H9 (cell line): ENCODE measurements around the gene TMEM41A. TPM values are rescaled to one million over a fixed set of nuclear protein-coding genes. Genes with fewer than 3 reads are reported as not detected.
A peak's percentile ranks its signal among the peaks of the same experiment; 100 is the strongest.

Experiments
- DNase-seq: peaks from one replicate; pipeline ENCODE4 v3.0.0-alpha.2; 2017
- H2AFZ ChIP-seq: one replicate; pipeline ENCODE4 v1.6.1; 2013; ENCODE audit warnings: mild to moderate bottlenecking, low read length, control low read depth, moderate library complexity
- H2AK5ac ChIP-seq: 2 replicates; pipeline ENCODE4 v1.6.1; 2013; ENCODE audit warnings: low read length, control low read depth, mixed read lengths; ENCODE audit not compliant: insufficient read length
- H2BK120ac ChIP-seq: one replicate; pipeline ENCODE4 v1.6.1; 2013; ENCODE audit warnings: low read depth, mild to moderate bottlenecking, low read length, control low read depth, inconsistent platforms; ENCODE audit not compliant: poor library complexity, severe bottlenecking
- H2BK12ac ChIP-seq: 2 replicates; pipeline ENCODE4 v1.6.1; 2013; ENCODE audit warnings: low read length, control low read depth, mixed read lengths, low read depth; ENCODE audit not compliant: insufficient read length
- H2BK15ac ChIP-seq: 2 replicates; pipeline ENCODE4 v1.6.1; 2013; ENCODE audit warnings: low read depth, low read length, control low read depth
- H2BK20ac ChIP-seq: one replicate; pipeline ENCODE4 v1.6.1; 2013; ENCODE audit warnings: low read depth, mild to moderate bottlenecking, low read length, control low read depth, inconsistent platforms; ENCODE audit not compliant: poor library complexity, severe bottlenecking
- H2BK5ac ChIP-seq: 2 replicates; pipeline ENCODE4 v1.6.1; 2013; ENCODE audit warnings: low read length, control low read depth, mixed read lengths; ENCODE audit not compliant: insufficient read length
- H3K14ac ChIP-seq: 2 replicates; pipeline ENCODE4 v1.6.1; 2013; ENCODE audit warnings: low read length, control low read depth; ENCODE audit not compliant: insufficient read depth
- H3K18ac ChIP-seq: 2 replicates; pipeline ENCODE4 v1.6.1; 2013; ENCODE audit warnings: low read depth, mild to moderate bottlenecking, mixed read lengths, low read length, control low read depth; ENCODE audit not compliant: insufficient read length
- H3K23ac ChIP-seq: 2 replicates; pipeline ENCODE4 v1.6.1; 2013; ENCODE audit warnings: low read length, control low read depth, mixed read lengths, low read depth; ENCODE audit not compliant: insufficient read length
- H3K23me2 ChIP-seq: 2 replicates; pipeline ENCODE4 v1.6.1; 2013; ENCODE audit warnings: low read depth, mild to moderate bottlenecking, mixed read lengths, low read length, control low read depth; ENCODE audit not compliant: insufficient read length, poor library complexity, severe bottlenecking
- H3K27ac ChIP-seq: 2 replicates; pipeline ENCODE4 v1.5.1; 2013; ENCODE audit warnings: low read length, control low read depth, mixed read lengths, low read depth; ENCODE audit not compliant: insufficient read length
- H3K27me3 ChIP-seq: 2 replicates; pipeline ENCODE4 v1.6.1; 2013; ENCODE audit warnings: low read length, control low read depth, inconsistent platforms; ENCODE audit not compliant: insufficient read depth
- H3K4ac ChIP-seq: 2 replicates; pipeline ENCODE4 v1.6.1; 2013; ENCODE audit warnings: low read depth, mild to moderate bottlenecking, control low read depth, inconsistent platforms, low read length, moderate library complexity
- H3K4me1 ChIP-seq: 2 replicates; pipeline ENCODE4 v1.6.1; 2013; ENCODE audit warnings: low read length, control low read depth, inconsistent platforms; ENCODE audit not compliant: insufficient read depth
- H3K4me2 ChIP-seq: 2 replicates; pipeline ENCODE4 v1.6.1; 2013; ENCODE audit warnings: low read length, control low read depth, mixed read lengths; ENCODE audit not compliant: insufficient read length, insufficient read depth
- H3K56ac ChIP-seq: 2 replicates; pipeline ENCODE4 v1.6.1; 2013; ENCODE audit warnings: low read depth, mild to moderate bottlenecking, mixed read lengths, low read length, control low read depth; ENCODE audit not compliant: insufficient read length
- H3K79me1 ChIP-seq: 2 replicates; pipeline ENCODE4 v1.6.1; 2013; ENCODE audit warnings: low read depth, mild to moderate bottlenecking, moderate library complexity, low read length, control low read depth, inconsistent platforms; ENCODE audit not compliant: insufficient read depth, poor library complexity, severe bottlenecking
- H3K79me2 ChIP-seq: 2 replicates; pipeline ENCODE4 v1.6.1; 2013; ENCODE audit warnings: low read length, control low read depth, inconsistent platforms; ENCODE audit not compliant: insufficient read depth
- H3K9ac ChIP-seq: 2 replicates; pipeline ENCODE4 v1.6.1; 2013; ENCODE audit warnings: low read length, control low read depth, mixed read lengths; ENCODE audit not compliant: insufficient read length; ENCODE audit errors: extremely low read depth
- H3K9me3 ChIP-seq: one replicate; pipeline ENCODE4 v1.6.1; 2013; ENCODE audit warnings: low read depth, low read length, inconsistent platforms; ENCODE audit not compliant: control insufficient read depth
- H3T11ph ChIP-seq: one replicate; pipeline ENCODE4 v1.6.1; 2013; ENCODE audit warnings: mild to moderate bottlenecking, low read length, control low read depth, inconsistent platforms
- H4K20me1 ChIP-seq: one replicate; pipeline ENCODE4 v1.6.1; 2013; ENCODE audit not compliant: control insufficient read depth, insufficient read length, insufficient read depth
- H4K5ac ChIP-seq: 2 replicates; pipeline ENCODE4 v1.6.1; 2013; ENCODE audit warnings: low read depth, mild to moderate bottlenecking, mixed read lengths, low read length, control low read depth; ENCODE audit not compliant: insufficient read length
- H4K8ac ChIP-seq: replicated peaks from 2 replicates; pipeline ENCODE4 v1.6.1; 2013; ENCODE audit warnings: low read length, control low read depth, mixed read lengths, low read depth; ENCODE audit not compliant: insufficient read length
- H4K91ac ChIP-seq: 2 replicates; pipeline ENCODE4 v1.6.1; 2013; ENCODE audit warnings: low read depth, mild to moderate bottlenecking, moderate library complexity, mixed read lengths, low read length, control low read depth; ENCODE audit not compliant: insufficient read length
- H3K27ac Mint-ChIP-seq, 3 experiments: 2 replicates in 2 of 3; 3 replicates in 1 of 3; pipeline ENCODE4 v1.8.0; 2020 to 2021; ENCODE audit warnings: mixed read lengths in 3 of 3, mild to moderate bottlenecking in 1 of 3, moderate library complexity in 1 of 3
- H3K27me3 Mint-ChIP-seq: 2 replicates; pipeline ENCODE4 v1.8.0; 2021; ENCODE audit warnings: low read depth, mild to moderate bottlenecking, moderate library complexity, mixed read lengths
- H3K36me3 Mint-ChIP-seq, 3 experiments: 2 replicates in 2 of 3; 3 replicates in 1 of 3; pipeline ENCODE4 v1.8.0; 2020 to 2021; ENCODE audit warnings: low read depth in 3 of 3, mixed read lengths in 3 of 3; ENCODE audit not compliant: insufficient read depth in 1 of 3
- H3K4me1 Mint-ChIP-seq, 2 experiments: 2 replicates each; pipeline ENCODE4 v1.8.0; 2020; ENCODE audit warnings: mixed read lengths in 2 of 2
- H3K4me3 Mint-ChIP-seq, 2 experiments: 2 replicates in 1 of 2; 3 replicates in 1 of 2; pipeline ENCODE4 v1.8.0; 2020 to 2021; ENCODE audit warnings: mild to moderate bottlenecking in 2 of 2, mixed read lengths in 2 of 2, moderate library complexity in 1 of 2
- H3K9me3 Mint-ChIP-seq, 2 experiments: 2 replicates in 1 of 2; 3 replicates in 1 of 2; pipeline ENCODE4 v1.8.0; 2020; ENCODE audit warnings: mild to moderate bottlenecking in 2 of 2, mixed read lengths in 2 of 2, moderate library complexity in 1 of 2
- WGBS: extraction: QIAGEN DNeasy Blood & Tissue Kit; methylation state at CpG from one replicate; pipeline ENCODE4 v1.1.7; 2013; ENCODE audit warnings: missing lambda C conversion rate, low lambda C conversion rate, mixed read lengths; ENCODE audit not compliant: insufficient read length; ENCODE audit errors: extremely low coverage; 5-methylcytosine and 5-hydroxymethylcytosine counted together
- total RNA-seq: library from RNA; stranded (reverse); gene quantifications from 2 replicates; pipeline ENCODE4 v1.2.1, GENCODE V29; 2021
- TF ChIP-seq, protein P1 (sequence below): fragments of 200-600 bp; sonication (generic); conservative IDR thresholded peaks from 3 replicates; pipeline ENCODE4 v1.8.0; 2021; ENCODE audit warnings: antibody characterized with exemption, mild to moderate bottlenecking

Gene TMEM41A
- total RNA-seq, 1 experiment from 2014 or later = 23.9 TPM

DNA sequence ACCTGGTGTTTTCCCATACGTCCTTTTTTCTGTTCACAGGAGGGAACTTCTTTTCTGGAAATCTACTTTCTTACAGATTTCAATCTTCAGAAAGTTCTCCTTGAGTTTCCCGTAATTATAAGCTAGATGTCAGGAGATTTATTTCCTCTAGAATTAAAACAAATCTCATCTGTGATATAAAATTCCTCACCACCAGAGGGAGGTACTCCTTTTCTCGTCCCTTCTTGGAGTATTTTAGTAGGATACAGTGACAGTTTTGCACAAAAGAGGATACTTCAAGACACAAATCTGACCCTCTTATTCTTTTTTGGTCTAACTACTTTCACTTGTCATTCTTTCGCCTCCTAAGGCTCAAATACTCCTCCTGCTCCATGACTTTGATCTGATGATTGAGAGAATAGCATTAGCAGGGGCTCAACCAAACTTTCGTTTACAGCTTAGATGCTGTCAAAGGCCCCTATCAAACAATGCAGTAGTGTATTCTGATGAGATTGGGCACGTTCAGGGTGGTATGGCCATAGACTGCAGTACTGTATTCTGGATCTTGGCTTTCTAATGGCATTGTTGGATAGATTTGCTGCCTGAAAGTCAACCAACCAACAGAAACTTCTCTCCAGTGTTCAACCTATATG lies 38.0 kb downstream of the TMEM41A start:
- Histone ChIP-seq H2BK20ac (no peak overlapping the region), H3K79me1 (no peaks in the 10 kb centered on the region), H3K56ac (no peak overlapping the region), H3K4ac (no peak overlapping the region), H3K9ac (no peak overlapping the region), H3K4me2 (no peak overlapping the region), H3K4me1 (no peaks in the 10 kb centered on the region), H4K91ac (no peak overlapping the region), H2AK5ac (no peak overlapping the region), H3K18ac (no peak overlapping the region), H3K23ac (no peak overlapping the region), H4K8ac (no peak overlapping the region), H4K20me1 (no peaks in the 10 kb centered on the region), H2AFZ (no peak overlapping the region), H3T11ph (no peak overlapping the region), H2BK12ac (no peak overlapping the region), H2BK15ac (no peak overlapping the region), H3K9me3 (no peaks in the 10 kb centered on the region), H4K5ac (no peak overlapping the region), H3K14ac (no peak overlapping the region), H3K27ac (no peak overlapping the region), H3K79me2 (no peaks in the 10 kb centered on the region), H3K27me3 (no peaks in the 10 kb centered on the region), H2BK5ac (no peak overlapping the region), H3K23me2 (no peaks in the 10 kb centered on the region), H2BK120ac (no peak overlapping the region)
- H3K9me3 Mint-ChIP-seq = no peaks in the 10 kb centered on the region; a peak in 1 of 5 replicates
- no peak overlapping the region for H3K27ac Mint-ChIP-seq
- TF ChIP-seq, protein P1, sequence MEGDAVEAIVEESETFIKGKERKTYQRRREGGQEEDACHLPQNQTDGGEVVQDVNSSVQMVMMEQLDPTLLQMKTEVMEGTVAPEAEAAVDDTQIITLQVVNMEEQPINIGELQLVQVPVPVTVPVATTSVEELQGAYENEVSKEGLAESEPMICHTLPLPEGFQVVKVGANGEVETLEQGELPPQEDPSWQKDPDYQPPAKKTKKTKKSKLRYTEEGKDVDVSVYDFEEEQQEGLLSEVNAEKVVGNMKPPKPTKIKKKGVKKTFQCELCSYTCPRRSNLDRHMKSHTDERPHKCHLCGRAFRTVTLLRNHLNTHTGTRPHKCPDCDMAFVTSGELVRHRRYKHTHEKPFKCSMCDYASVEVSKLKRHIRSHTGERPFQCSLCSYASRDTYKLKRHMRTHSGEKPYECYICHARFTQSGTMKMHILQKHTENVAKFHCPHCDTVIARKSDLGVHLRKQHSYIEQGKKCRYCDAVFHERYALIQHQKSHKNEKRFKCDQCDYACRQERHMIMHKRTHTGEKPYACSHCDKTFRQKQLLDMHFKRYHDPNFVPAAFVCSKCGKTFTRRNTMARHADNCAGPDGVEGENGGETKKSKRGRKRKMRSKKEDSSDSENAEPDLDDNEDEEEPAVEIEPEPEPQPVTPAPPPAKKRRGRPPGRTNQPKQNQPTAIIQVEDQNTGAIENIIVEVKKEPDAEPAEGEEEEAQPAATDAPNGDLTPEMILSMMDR = peak; percentile 68
- no peak for DNase-seq
- H3K36me3 Mint-ChIP-seq = no peaks in the 10 kb centered on the region
- no peaks in the 10 kb centered on the region for H3K27me3 Mint-ChIP-seq
- H3K4me3 Mint-ChIP-seq = no peak overlapping the region
- WGBS = no CpG with 5 or more reads among the region's 6 CpGs
- peaks cover 0 to 2% of the 10 kb centered on the region in 2 experiments; a peak in 1 of 4 replicates for H3K4me1 Mint-ChIP-seq
